GM12864 (cell line): ENCODE measurements around the gene ZNF316.

Experiments
- DNase-seq: peaks from one replicate; pipeline ENCODE4 v3.0.0-alpha.2; 2011; ENCODE audit warnings: low read depth
- H3K4me3 ChIP-seq: 2 replicates; pipeline ENCODE4 v1.5.1; 2011; ENCODE audit warnings: mild to moderate bottlenecking, low read depth, low read length, control low read depth
- TF ChIP-seq, protein P1 (sequence below): IDR thresholded peaks from 2 replicates; pipeline ENCODE4 v1.5.1; 2011; ENCODE audit warnings: low read depth, mild to moderate bottlenecking, moderate library complexity, low read length, control low read depth, inconsistent platforms; ENCODE audit errors: missing control alignments

ZNF316 gene

DNA sequence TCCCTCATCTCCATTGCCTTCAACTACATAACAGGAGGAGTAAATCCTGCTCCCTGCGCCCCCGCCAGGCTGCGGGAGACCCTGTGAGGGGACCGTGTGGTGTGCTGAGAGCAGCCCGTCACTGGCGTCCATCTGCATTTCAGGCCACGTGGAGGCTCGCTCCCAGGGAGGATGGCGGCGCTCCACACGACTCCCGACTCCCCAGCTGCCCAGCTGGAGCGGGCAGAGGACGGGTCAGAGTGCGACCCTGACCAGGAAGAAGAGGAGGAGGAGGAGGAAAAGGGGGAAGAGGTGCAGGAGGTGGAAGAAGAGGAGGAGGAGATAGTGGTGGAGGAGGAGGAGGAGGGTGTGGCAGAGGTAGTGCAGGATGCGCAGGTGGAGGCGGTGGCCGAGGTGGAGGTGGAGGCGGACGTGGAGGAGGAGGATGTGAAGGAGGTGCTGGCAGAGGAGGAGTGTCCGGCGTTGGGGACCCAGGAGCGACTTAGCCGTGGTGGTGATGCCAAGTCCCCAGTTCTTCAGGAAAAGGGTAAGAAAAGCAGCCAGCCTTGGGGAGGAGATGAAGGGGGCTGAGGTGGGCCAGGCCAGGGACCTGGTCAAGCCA, 5.2 kb downstream of the ZNF316 start:
- no peak overlapping the region for H3K4me3 ChIP-seq
- DNase-seq: no peak
- TF ChIP-seq, protein P1, sequence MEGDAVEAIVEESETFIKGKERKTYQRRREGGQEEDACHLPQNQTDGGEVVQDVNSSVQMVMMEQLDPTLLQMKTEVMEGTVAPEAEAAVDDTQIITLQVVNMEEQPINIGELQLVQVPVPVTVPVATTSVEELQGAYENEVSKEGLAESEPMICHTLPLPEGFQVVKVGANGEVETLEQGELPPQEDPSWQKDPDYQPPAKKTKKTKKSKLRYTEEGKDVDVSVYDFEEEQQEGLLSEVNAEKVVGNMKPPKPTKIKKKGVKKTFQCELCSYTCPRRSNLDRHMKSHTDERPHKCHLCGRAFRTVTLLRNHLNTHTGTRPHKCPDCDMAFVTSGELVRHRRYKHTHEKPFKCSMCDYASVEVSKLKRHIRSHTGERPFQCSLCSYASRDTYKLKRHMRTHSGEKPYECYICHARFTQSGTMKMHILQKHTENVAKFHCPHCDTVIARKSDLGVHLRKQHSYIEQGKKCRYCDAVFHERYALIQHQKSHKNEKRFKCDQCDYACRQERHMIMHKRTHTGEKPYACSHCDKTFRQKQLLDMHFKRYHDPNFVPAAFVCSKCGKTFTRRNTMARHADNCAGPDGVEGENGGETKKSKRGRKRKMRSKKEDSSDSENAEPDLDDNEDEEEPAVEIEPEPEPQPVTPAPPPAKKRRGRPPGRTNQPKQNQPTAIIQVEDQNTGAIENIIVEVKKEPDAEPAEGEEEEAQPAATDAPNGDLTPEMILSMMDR: no peak

DNA sequence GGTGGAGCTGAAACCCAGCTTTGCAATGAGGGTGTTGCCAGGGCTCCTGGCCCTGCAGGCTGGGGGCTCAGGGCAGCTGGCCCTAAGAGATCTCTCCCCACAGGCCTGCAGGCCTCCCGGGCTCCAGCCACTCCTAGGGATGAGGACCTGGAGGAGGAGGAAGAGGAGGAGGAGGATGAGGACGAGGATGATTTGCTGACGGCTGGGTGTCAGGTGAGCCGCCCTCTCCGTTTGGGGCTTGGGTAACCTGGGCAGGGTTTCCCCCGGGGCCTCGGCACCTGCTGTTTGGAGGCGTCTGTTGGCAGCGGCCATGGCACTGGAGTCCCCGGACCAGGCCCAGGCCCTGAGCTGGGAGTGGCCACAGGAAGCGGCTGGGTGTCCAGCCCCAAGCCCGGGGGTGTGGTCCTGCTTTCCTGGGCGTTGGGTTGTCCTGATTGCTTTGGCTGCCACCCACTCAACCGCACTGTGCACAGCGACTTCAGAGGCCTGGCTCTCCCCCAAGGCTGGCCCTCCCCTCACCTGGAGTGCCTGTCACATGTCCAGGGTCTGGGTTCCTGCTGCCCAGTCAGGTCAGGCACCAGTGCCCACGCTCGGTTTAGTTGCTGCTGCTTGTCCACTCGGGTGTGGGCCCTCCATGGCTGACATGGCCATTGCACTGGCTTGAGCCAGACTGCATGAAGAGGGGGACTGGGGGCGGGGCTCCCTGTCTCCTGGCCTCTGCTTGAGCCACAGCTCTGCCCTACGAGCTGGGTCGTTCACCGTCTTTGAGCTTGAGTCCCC, 5.9 kb downstream of the ZNF316 start:
- TF ChIP-seq, protein P1: no peak
- no peak overlapping the region for H3K4me3 ChIP-seq
- no peak for DNase-seq

- DNase-seq: no peak
- H3K4me3 ChIP-seq: no peak overlapping the region
- TF ChIP-seq, protein P1: no peak
Measured at GRCh38 chr7:6643915-6644625, 7.0 kb downstream of the ZNF316 start.

- TF ChIP-seq, protein P1: no peak
- DNase-seq: no peak
- H3K4me3 ChIP-seq: no peak overlapping the region
Measured at GRCh38 chr7:6644728-6645127, 7.6 kb downstream of the ZNF316 start.

GRCh38 chr7:6646465-6646864, 9.3 kb downstream of the ZNF316 start:
- TF ChIP-seq, protein P1: no peak
- H3K4me3 ChIP-seq: no peak overlapping the region
- DNase-seq: no peak

DNA sequence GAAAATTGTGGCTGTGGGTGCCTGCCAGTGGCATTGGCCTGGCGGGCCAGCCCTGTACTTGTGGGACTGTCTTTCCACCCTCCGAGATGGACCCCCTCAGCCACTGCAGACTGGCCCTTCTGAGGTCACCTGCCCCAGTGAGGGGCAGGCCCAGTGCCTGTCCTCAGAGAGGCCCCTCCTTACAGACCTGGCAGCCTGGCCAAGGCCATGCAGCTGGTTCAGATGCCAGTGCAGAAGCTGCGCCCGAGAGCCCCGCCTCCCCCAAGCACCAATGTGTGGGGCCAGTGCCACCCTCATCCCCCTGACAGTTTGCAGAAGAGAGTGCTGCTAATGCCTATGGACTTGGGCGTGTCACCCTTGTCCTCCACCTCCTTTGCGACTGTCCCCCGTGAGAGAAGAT, 10.0 kb downstream of the ZNF316 start:
- no peak for DNase-seq
- TF ChIP-seq, protein P1: no peak
- H3K4me3 ChIP-seq: no peak overlapping the region
